Activated T-cell treated with anti-CD3 and anti-CD28 coated beads, Interleukin-2, amount 50 U/mL, for 4 hours (primary cell): ENCODE measurements around the gene UNC119. TPM values are rescaled to one million over a fixed set of nuclear protein-coding genes. Genes with fewer than 3 reads are reported as not detected.

Source experiments
- ATAC-seq, 2 donors: fragments of 200-7000 bp; cut with Tn5 transposase; one replicate each; pipeline ENCODE4 v1.10.0; 2021
- DNase-seq: peaks from one replicate; pipeline ENCODE4 v3.0.0-alpha.2; 2020
- H3K27me3 Mint-ChIP-seq: one replicate; pipeline ENCODE4 v1.8.0; 2021; ENCODE audit warnings: low read depth, mixed read lengths
- H3K36me3 Mint-ChIP-seq: one replicate; pipeline ENCODE4 v1.8.0; 2022; ENCODE audit warnings: mixed read lengths; ENCODE audit not compliant: insufficient read depth
- H3K4me1 Mint-ChIP-seq: one replicate; pipeline ENCODE4 v1.8.0; 2021; ENCODE audit warnings: low read depth, mixed read lengths
- H3K4me3 Mint-ChIP-seq: one replicate; pipeline ENCODE4 v1.8.0; 2021; ENCODE audit warnings: mild to moderate bottlenecking, moderate library complexity, mixed read lengths
- H3K9me3 Mint-ChIP-seq: one replicate; pipeline ENCODE4 v1.8.0; 2021; ENCODE audit warnings: mixed read lengths
- total RNA-seq, 3 donors: library from RNA; stranded (reverse); gene quantifications; one replicate each; pipeline ENCODE4 v1.2.1, GENCODE V29; 2021

The UNC119 gene
- total RNA-seq, 3 donors from 2014 or later, result 21.7 to 26.0 (median 21.8) TPM

GRCh38 chr17:28511858-28512461 lies 40.5 kb downstream of the UNC119 start:
- no peak for DNase-seq
- Mint-ChIP-seq H3K4me1 (no peaks in the 10 kb centered on the region), H3K36me3 (no peaks in the 10 kb centered on the region), H3K4me3 (no peak overlapping the region), H3K27me3 (peaks cover 34% of the 10 kb centered on the region), H3K9me3 (no peaks in the 10 kb centered on the region)
- no peak for ATAC-seq

GRCh38 chr17:28509789-28510188 lies 42.6 kb downstream of the UNC119 start:
- no peaks in the 10 kb centered on the region for H3K4me1 Mint-ChIP-seq
- H3K27me3 Mint-ChIP-seq, result peaks cover 40% of the 10 kb centered on the region
- H3K36me3 Mint-ChIP-seq, result no peaks in the 10 kb centered on the region

GRCh38 chr17:28508211-28508724 lies 44.2 kb downstream of the UNC119 start:
- Mint-ChIP-seq H3K4me1 (no peaks in the 10 kb centered on the region), H3K9me3 (no peaks in the 10 kb centered on the region), H3K4me3 (no peak overlapping the region), H3K27me3 (peaks cover 36% of the 10 kb centered on the region), H3K36me3 (no peaks in the 10 kb centered on the region)
- DNase-seq (no peak), ATAC-seq (no peak)

More at GRCh38 chr17:28509789-28510188, 42.6 kb downstream of the UNC119 start:
- H3K9me3 Mint-ChIP-seq, result no peaks in the 10 kb centered on the region
- no peak overlapping the region for H3K4me3 Mint-ChIP-seq
- DNase-seq (no peak), ATAC-seq (no peak)

GRCh38 chr17:28507567-28508203 lies 44.7 kb downstream of the UNC119 start:
- no peaks in the 10 kb centered on the region for H3K36me3 Mint-ChIP-seq
- ATAC-seq, result no peak
- no peaks in the 10 kb centered on the region for H3K4me1 Mint-ChIP-seq
- H3K4me3 Mint-ChIP-seq, result no peak overlapping the region
- H3K9me3 Mint-ChIP-seq, result no peaks in the 10 kb centered on the region
- H3K27me3 Mint-ChIP-seq, result peaks cover 36% of the 10 kb centered on the region
- no peak for DNase-seq

GRCh38 chr17:28506763-28507487 lies 45.5 kb downstream of the UNC119 start:
- ATAC-seq (no peak), DNase-seq (no peak)
- H3K9me3 Mint-ChIP-seq, result no peaks in the 10 kb centered on the region
- H3K4me1 Mint-ChIP-seq, result no peaks in the 10 kb centered on the region
- H3K27me3 Mint-ChIP-seq, result peaks cover 32% of the 10 kb centered on the region
- no peaks in the 10 kb centered on the region for H3K36me3 Mint-ChIP-seq
- H3K4me3 Mint-ChIP-seq, result no peak overlapping the region

- peaks cover 32% of the 10 kb centered on the region for H3K27me3 Mint-ChIP-seq
- no peak for DNase-seq
- no peaks in the 10 kb centered on the region for H3K36me3 Mint-ChIP-seq
- H3K4me3 Mint-ChIP-seq, result no peak within 1 kb of the TSS
- H3K9me3 Mint-ChIP-seq, result no peaks in the 10 kb centered on the region
- no peak for ATAC-seq
- H3K4me1 Mint-ChIP-seq, result no peaks in the 10 kb centered on the region
These were observed 46.3 kb downstream of the UNC119 start, which contains the start of gene FOXN1 for GRCh38 chr17:28505986-28506665. Gene FOXN1 (plus strand): TSS chr17:28506348. CDS start chr17:28523970, 17,622 bp downstream.

GRCh38 chr17:28503420-28503819 lies 49.0 kb downstream of the UNC119 start:
- ATAC-seq (no peak), DNase-seq (no peak)
- peaks cover 12% of the 10 kb centered on the region for H3K27me3 Mint-ChIP-seq
- no peaks in the 10 kb centered on the region for H3K9me3 Mint-ChIP-seq
- no peak overlapping the region for H3K4me3 Mint-ChIP-seq
- H3K4me1 Mint-ChIP-seq, result no peaks in the 10 kb centered on the region
- H3K36me3 Mint-ChIP-seq, result no peaks in the 10 kb centered on the region

- H3K36me3 Mint-ChIP-seq, result no peaks in the 10 kb centered on the region
- H3K27me3 Mint-ChIP-seq, result peaks cover 5% of the 10 kb centered on the region
- DNase-seq (no peak), ATAC-seq (no peak)
- H3K9me3 Mint-ChIP-seq, result no peaks in the 10 kb centered on the region
- no peak overlapping the region for H3K4me3 Mint-ChIP-seq
- H3K4me1 Mint-ChIP-seq, result no peaks in the 10 kb centered on the region
These were observed 50.8 kb downstream of the UNC119 start for GRCh38 chr17:28501421-28502284.

- H3K4me3 Mint-ChIP-seq, result no peak overlapping the region
- peaks cover 3% of the 10 kb centered on the region for H3K27me3 Mint-ChIP-seq
- no peaks in the 10 kb centered on the region for H3K36me3 Mint-ChIP-seq
- no peaks in the 10 kb centered on the region for H3K9me3 Mint-ChIP-seq
- H3K4me1 Mint-ChIP-seq, result no peaks in the 10 kb centered on the region
- ATAC-seq (no peak), DNase-seq (no peak)
These were observed 51.6 kb downstream of the UNC119 start for GRCh38 chr17:28500712-28501379.

GRCh38 chr17:28499684-28500357 lies 52.6 kb downstream of the UNC119 start:
- ATAC-seq, result no peak
- H3K36me3 Mint-ChIP-seq, result no peaks in the 10 kb centered on the region
- no peak for DNase-seq
- H3K27me3 Mint-ChIP-seq, result no peaks in the 10 kb centered on the region
- H3K4me1 Mint-ChIP-seq, result no peaks in the 10 kb centered on the region
- H3K9me3 Mint-ChIP-seq, result no peaks in the 10 kb centered on the region
- no peak overlapping the region for H3K4me3 Mint-ChIP-seq

- no peaks in the 10 kb centered on the region for H3K36me3 Mint-ChIP-seq
- no peaks in the 10 kb centered on the region for H3K4me1 Mint-ChIP-seq
- no peak overlapping the region for H3K4me3 Mint-ChIP-seq
- DNase-seq, result no peak
- no peaks in the 10 kb centered on the region for H3K9me3 Mint-ChIP-seq
- ATAC-seq, result no peak
- H3K27me3 Mint-ChIP-seq, result no peaks in the 10 kb centered on the region
These were observed 53.1 kb downstream of the UNC119 start for GRCh38 chr17:28499364-28499664.

GRCh38 chr17:28498652-28499363 lies 53.6 kb downstream of the UNC119 start:
- H3K27me3 Mint-ChIP-seq, result no peaks in the 10 kb centered on the region
- DNase-seq, result no peak
- no peak for ATAC-seq
- no peaks in the 10 kb centered on the region for H3K9me3 Mint-ChIP-seq
- H3K36me3 Mint-ChIP-seq, result no peaks in the 10 kb centered on the region
- H3K4me1 Mint-ChIP-seq, result no peaks in the 10 kb centered on the region
- H3K4me3 Mint-ChIP-seq, result no peak overlapping the region
